HepG2 (cell line): ENCODE data around the gene SEMA3G. TPM values are rescaled to one million over a fixed set of nuclear protein-coding genes. Genes with fewer than 3 reads are reported as not detected.

Experiments
- ATAC-seq: fragments of 200-7000 bp; cut with Tn5 transposase; 3 replicates; pipeline ENCODE4 v1.9.1; 2020; ENCODE audit warnings: mild to moderate bottlenecking, moderate library complexity
- BruUV-seq: library from RNA; stranded (reverse); fragments of 400-500 nt; replicated peaks from 2 replicates; lab custom pipeline; 2021; lab: Mats Ljungman, UMichigan
- CTCF ChIA-PET: fragments of 300-600 bp; formaldehyde crosslinking; extraction: SDS; loops from one replicate; lab custom pipeline; 2021; ENCODE audit warnings: low total read pairs, inconsistent platforms, low intra/inter-chr PET ratio; lab: Yijun Ruan, JAX
- POLR2A ChIA-PET: fragments of 350-600 bp; sonication (Branson Sonifier 250); formaldehyde crosslinking; loops from one replicate; lab custom pipeline; 2020; ENCODE audit warnings: antibody characterized with exemption, inconsistent platforms; lab: Yijun Ruan, JAX
- DNase-seq: peaks from one replicate; pipeline ENCODE4 v3.0.0-alpha.2; 2015; ENCODE audit warnings: low spot score
- FAIRE-seq: peaks from 3 replicates; lab custom pipeline; 2011; peaks lifted over from hg19 to GRCh38; lab: Jason Lieb, UNC
- H2AFZ ChIP-seq: one replicate; pipeline ENCODE4 v1.6.1; 2011; ENCODE audit warnings: low read length, inconsistent platforms
- H3K27ac ChIP-seq: fragments of 300-600 bp; 3 replicates; pipeline ENCODE4 v1.8.0; 2011; ENCODE audit warnings: mixed run types, mild to moderate bottlenecking, mixed read lengths, low read length, inconsistent platforms; ENCODE audit not compliant: insufficient read depth; ENCODE audit errors: extremely low read length
- H3K27me3 ChIP-seq, 2 experiments: fragments of 200-600 bp in 1 of 2; 2 replicates in 1 of 2; 3 replicates in 1 of 2; pipeline versions ENCODE4 v1.6.0 to v1.8.0; 2011; ENCODE audit warnings: low read length in 2 of 2, mild to moderate bottlenecking in 2 of 2, moderate library complexity in 2 of 2, inconsistent platforms in 1 of 2; ENCODE audit not compliant: insufficient read depth in 2 of 2, control insufficient read depth in 1 of 2
- H3K36me3 ChIP-seq, 2 experiments: fragments of 200-600 bp in 1 of 2; replicated peaks in 1 of 2; 2 replicates in 1 of 2; 3 replicates in 1 of 2; pipeline versions ENCODE4 v1.5.1 to v1.8.0; 2011; ENCODE audit warnings: low read length in 2 of 2, inconsistent platforms in 1 of 2; ENCODE audit not compliant: insufficient read depth in 2 of 2, control insufficient read depth in 1 of 2
- H3K4me1 ChIP-seq: 2 replicates; pipeline ENCODE4 v1.5.1; 2012; ENCODE audit warnings: low read length, inconsistent platforms; ENCODE audit not compliant: insufficient read depth
- H3K4me2 ChIP-seq: 2 replicates; pipeline ENCODE4 v1.6.0; 2011; ENCODE audit warnings: low read depth, low read length, inconsistent platforms
- H3K4me3 ChIP-seq, 3 experiments: fragments of 200-600 bp in 1 of 3; sonication (generic), shearing (Covaris generic) in 1 of 3; replicated peaks in 1 of 3; 2 replicates each; pipeline ENCODE4 v1.5.1; 2011 to 2016; ENCODE audit warnings: low read length in 3 of 3, inconsistent platforms in 2 of 3, low read depth in 2 of 3, mild to moderate bottlenecking in 2 of 3, control low read depth in 1 of 3, mixed read lengths in 1 of 3; ENCODE audit not compliant: insufficient read depth in 1 of 3
- H3K79me2 ChIP-seq: one replicate; pipeline ENCODE4 v1.6.1; 2011; ENCODE audit warnings: low read length, inconsistent platforms; ENCODE audit not compliant: insufficient read depth
- H3K9ac ChIP-seq: 2 replicates; pipeline ENCODE4 v1.6.0; 2011; ENCODE audit warnings: mild to moderate bottlenecking, low read depth, low read length, inconsistent platforms; ENCODE audit not compliant: insufficient read depth
- H3K9me3 ChIP-seq: 2 replicates; pipeline ENCODE4 v1.5.1; 2012; ENCODE audit warnings: mild to moderate bottlenecking, low read length
- H4K20me1 ChIP-seq: 2 replicates; pipeline ENCODE4 v1.6.0; 2011; ENCODE audit warnings: inconsistent platforms, mild to moderate bottlenecking, low read length, moderate library complexity; ENCODE audit not compliant: insufficient read depth
- AKAP8 ChIP-seq: sonication (generic); formaldehyde crosslinking; IDR thresholded peaks from 2 replicates; pipeline ENCODE4 v1.5.1; 2020; ENCODE audit warnings: mild to moderate bottlenecking, missing genetic modification reagents
- FOSL2 ChIP-seq: sonication (generic); formaldehyde crosslinking; IDR thresholded peaks from 2 replicates; pipeline ENCODE4 v1.4.0; 2020; ENCODE audit warnings: missing genetic modification reagents
- IRF9 ChIP-seq: sonication (generic); formaldehyde crosslinking; IDR thresholded peaks from 2 replicates; pipeline ENCODE4 v1.8.0; 2022; ENCODE audit warnings: missing genetic modification reagents, mild to moderate bottlenecking, borderline replicate concordance
- KLF9 ChIP-seq: IDR thresholded peaks from 2 replicates; pipeline ENCODE4 v1.6.1; 2016; ENCODE audit warnings: low read depth
- MLX ChIP-seq: IDR thresholded peaks from 2 replicates; pipeline ENCODE4 v1.6.1; 2016
- POLR2G ChIP-seq: fragments of 200-400 bp; formaldehyde crosslinking; IDR thresholded peaks from 2 replicates; pipeline ENCODE4 v1.6.1; 2018; ENCODE audit warnings: mild to moderate bottlenecking, low read depth, low read length, moderate library complexity
- SOX5 ChIP-seq: IDR thresholded peaks from 2 replicates; pipeline ENCODE4 v1.6.1; 2016; ENCODE audit warnings: borderline replicate concordance
- ZNF484 ChIP-seq: sonication (generic); formaldehyde crosslinking; IDR thresholded peaks from 2 replicates; pipeline ENCODE4 v1.5.1; 2020; ENCODE audit warnings: mild to moderate bottlenecking, low read depth, missing genetic modification reagents, borderline replicate concordance
- ZNF687 ChIP-seq: sonication (generic); formaldehyde crosslinking; IDR thresholded peaks from 2 replicates; pipeline ENCODE4 v1.5.1; 2020; ENCODE audit warnings: mild to moderate bottlenecking, missing genetic modification reagents, moderate library complexity
- WGBS: methylation state at CpG from one replicate; pipeline ENCODE4 v1.1.6; 2017; ENCODE audit warnings: low lambda C conversion rate; 5-methylcytosine and 5-hydroxymethylcytosine counted together
- in situ Hi-C: cut with HindIII; loops from 2 replicates; pipeline ENCODE4 v1.10.0; 2017; ENCODE audit warnings: low pct_unique_long_range_greater_than_20kb; ENCODE audit not compliant: extremely low pct_ligation_motif_present
- intact Hi-C: fragments of 100-400 bp; cut with micrococcal nuclease; formaldehyde crosslinking; loops from one replicate; pipeline ENCODE4 v1.10.0; 2022; ENCODE audit not compliant: unreplicated experiment
- polyA plus RNA-seq, 8 experiments: library from polyadenylated mRNA; depleted of rRNA in 3 of 8; stranded (reverse) in 7 of 8; unstranded in 1 of 8; fragments of >200 nt; fragmentation: Illumina TruSeq in 4 of 8; extraction: Trizol in 4 of 8; gene quantifications; 2 replicates each; pipeline versions ENCODE4 v1.2.1 to v1.2.3, GENCODE V29; 2011 to 2016; ENCODE audit warnings: low read depth in 4 of 8, missing spikeins in 1 of 8, mixed read lengths in 1 of 8; ENCODE audit not compliant: insufficient read depth in 1 of 8
- total RNA-seq, 5 experiments: library from RNA; depleted of rRNA; stranded (reverse); fragments of >200 nt; fragmentation: Illumina TruSeq; extraction: Trizol; gene quantifications; 2 replicates each; pipeline ENCODE4 v1.2.3, GENCODE V29; 2016; ENCODE audit warnings: low read depth in 1 of 5

Gene SEMA3G
- total and polyA plus RNA-seq, 2 of the 13 experiments (the other 11 are each of a cell fraction or from before 2014, with no cell fraction given): 6.1 to 8.3 TPM

DNA sequence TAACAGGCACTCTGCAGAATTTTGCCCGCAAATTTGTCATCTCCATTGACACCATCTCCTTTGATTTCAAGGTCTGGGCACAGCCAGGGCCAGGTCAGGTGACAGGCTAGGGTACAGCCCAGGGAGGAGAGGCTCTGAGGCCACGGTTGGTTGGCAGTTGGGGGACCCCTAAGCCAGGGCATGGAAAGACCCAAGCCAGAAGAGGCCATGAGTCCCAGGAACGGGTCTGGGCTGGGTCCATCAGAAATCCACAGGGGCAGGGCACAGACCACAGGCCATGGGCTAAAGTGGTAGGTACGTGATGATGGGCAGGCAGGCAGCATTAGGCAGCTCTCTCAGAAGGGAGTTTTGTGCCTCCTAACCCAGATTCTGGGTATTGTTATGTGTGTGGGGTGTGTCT lies 45.8 kb downstream of the SEMA3G start:
- Histone ChIP-seq H3K36me3 (peaks cover 6 to 29% of the 10 kb centered on the region in 2 experiments; a peak in 4 of 5 replicates), H3K4me2 (no peak overlapping the region), H3K9me3 (no peaks in the 10 kb centered on the region), H3K4me3 (no peak overlapping the region), H3K79me2 (no peaks in the 10 kb centered on the region), H3K9ac (no peak overlapping the region), H3K27me3 (no peaks in the 10 kb centered on the region), H2AFZ (no peak overlapping the region), H4K20me1 (no peaks in the 10 kb centered on the region), H3K4me1 (peaks cover 12% of the 10 kb centered on the region; the same call in 1 of the 2 replicates), H3K27ac (no peak overlapping the region)
- FAIRE-seq: no peak
- CTCF ChIA-PET: no interaction called here
- ATAC-seq: no peak
- BruUV-seq: no TSS peak
- WGBS: 100% methylated on average over 1 of the region's 4 CpGs
- in situ Hi-C loops (no loop called here), intact Hi-C loops (no loop called here)
- TF ChIP-seq POLR2G: peak; percentile 17
- TF ChIP-seq AKAP8 (CRISPR knock-in tag): peak; percentile 65
- no peak for TF ChIP-seq MLX (CRISPR knock-in tag)
- TF ChIP-seq KLF9 (CRISPR knock-in tag): no peak
- TF ChIP-seq ZNF484 (CRISPR knock-in tag): no peak
- POLR2A ChIA-PET: no interaction called here
- no peak for DNase-seq

- H4K20me1 ChIP-seq: no peaks in the 10 kb centered on the region
- FAIRE-seq (no peak), ATAC-seq (peak; percentile 8; the same call in 2 of the 3 replicates), DNase-seq (no peak)
- 80% methylated on average over 5 of the region's 5 CpGs for WGBS
- H3K4me3 ChIP-seq: no peak overlapping the region
- no peaks in the 10 kb centered on the region for H3K79me2 ChIP-seq
- no peaks in the 10 kb centered on the region for H3K27me3 ChIP-seq
- H3K36me3 ChIP-seq: peaks cover 2 to 24% of the 10 kb centered on the region in 2 experiments; a peak in 4 of 5 replicates
- no peak overlapping the region for H3K27ac ChIP-seq
- intact Hi-C loops: no loop called here
- no peak overlapping the region for H3K4me2 ChIP-seq
- in situ Hi-C loops: no loop called here
- peaks cover 12% of the 10 kb centered on the region; the same call in 1 of the 2 replicates for H3K4me1 ChIP-seq
- no peak overlapping the region for H2AFZ ChIP-seq
- ChIA-PET CTCF (no interaction called here), POLR2A (no interaction called here)
- no TSS peak for BruUV-seq
- H3K9me3 ChIP-seq: no peaks in the 10 kb centered on the region
- no peak overlapping the region for H3K9ac ChIP-seq
- TF ChIP-seq SOX5: peak; percentile 39; the same call in 1 of the 2 replicates
- peak; percentile 41 for TF ChIP-seq ZNF687
- no peak for TF ChIP-seq IRF9 (CRISPR knock-in tag)
- no peak for TF ChIP-seq FOSL2 (CRISPR knock-in tag)
Measured at GRCh38 chr3:52398670-52399081, 46.2 kb downstream of the SEMA3G start.
